K562 (cell line): ENCODE data around the gene LZTS3. TPM values are rescaled to one million over a fixed set of nuclear protein-coding genes. Genes with fewer than 3 reads are reported as not detected.

Source experiments
- ATAC-seq: fragments of 200-7000 bp; cut with Tn5 transposase; 3 replicates; pipeline ENCODE4 v1.9.1; 2020; ENCODE audit warnings: moderate library complexity
- BruUV-seq: library from RNA; stranded (reverse); fragments of 400-500 nt; replicated peaks from 2 replicates; lab custom pipeline; 2021; lab: Mats Ljungman, UMichigan
- CTCF ChIA-PET: fragments of 300-600 bp; formaldehyde crosslinking; extraction: SDS; loops from one replicate; lab custom pipeline; 2021; ENCODE audit warnings: low intra/inter-chr PET ratio; lab: Yijun Ruan, JAX
- POLR2A ChIA-PET: fragments of 300-600, 350-650 bp; sonication (Branson Sonifier 250); formaldehyde crosslinking; extraction: SDS; loops from one replicate; lab custom pipeline; 2021; ENCODE audit warnings: antibody characterized with exemption, inconsistent platforms; lab: Yijun Ruan, JAX
- DNase-seq, 4 experiments: peaks; one replicate each; pipeline versions ENCODE4 v3.0.0 to v3.0.0-alpha.2; 2011 to 2018; ENCODE audit warnings: low spot score in 3 of 4, mixed read lengths in 3 of 4; ENCODE audit errors: extremely low read depth in 1 of 4
- FAIRE-seq: peaks from 2 replicates; lab custom pipeline; 2011; peaks lifted over from hg19 to GRCh38; lab: Jason Lieb, UNC
- H2AFZ ChIP-seq: 2 replicates; pipeline ENCODE4 v1.6.0; 2011; ENCODE audit warnings: low read depth, low read length, control low read depth, inconsistent platforms
- H3K27ac ChIP-seq: fragments of 200-600 bp; 3 replicates; pipeline ENCODE4 v1.8.0; 2011; ENCODE audit warnings: low read depth, mild to moderate bottlenecking, control low read depth, inconsistent platforms, low read length, moderate library complexity, mixed read lengths; ENCODE audit errors: extremely low read depth
- H3K27me3 ChIP-seq, 2 experiments: fragments of 300-600 bp in 1 of 2; 2 replicates in 1 of 2; 3 replicates in 1 of 2; pipeline versions ENCODE4 v1.6.0 to v1.8.0; 2011; ENCODE audit warnings: inconsistent platforms in 2 of 2, low read length in 2 of 2, mild to moderate bottlenecking in 1 of 2, mixed read lengths in 1 of 2, moderate library complexity in 1 of 2; ENCODE audit not compliant: control insufficient read depth in 2 of 2, insufficient read depth in 2 of 2
- H3K36me3 ChIP-seq: fragments of 300-600 bp; 3 replicates; pipeline ENCODE4 v1.8.0; 2011; ENCODE audit warnings: mild to moderate bottlenecking, low read length, inconsistent platforms; ENCODE audit not compliant: control insufficient read depth, insufficient read depth
- H3K4me1 ChIP-seq, 2 experiments: fragments of 200-600 bp in 1 of 2; replicated peaks in 1 of 2; 2 replicates in 1 of 2; 3 replicates in 1 of 2; pipeline versions ENCODE4 v1.5.1 to v1.8.0; 2011; ENCODE audit warnings: inconsistent platforms in 2 of 2, low read length in 2 of 2, mild to moderate bottlenecking in 1 of 2, mixed read lengths in 1 of 2, moderate library complexity in 1 of 2; ENCODE audit not compliant: control insufficient read depth in 2 of 2, insufficient read depth in 2 of 2
- H3K4me2 ChIP-seq: 2 replicates; pipeline ENCODE4 v1.6.1; 2011; ENCODE audit warnings: low read length, control low read depth, inconsistent platforms, mixed read lengths; ENCODE audit not compliant: insufficient read depth
- H3K4me3 ChIP-seq: fragments of 200-600 bp; sonication (generic), shearing (Covaris generic); 2 replicates; pipeline ENCODE4 v1.5.1; 2016; ENCODE audit warnings: control low read depth, inconsistent platforms
- H3K79me2 ChIP-seq: fragments of 200-600 bp; 3 replicates; pipeline ENCODE4 v1.8.0; 2011; ENCODE audit warnings: low read length, inconsistent platforms; ENCODE audit not compliant: control insufficient read depth, insufficient read depth
- H3K9ac ChIP-seq, 2 experiments: 2 replicates each; pipeline versions ENCODE4 v1.6.0 to v1.6.1; 2011; ENCODE audit warnings: low read depth in 2 of 2, low read length in 2 of 2, control low read depth in 1 of 2, inconsistent platforms in 1 of 2, mild to moderate bottlenecking in 1 of 2, mixed read lengths in 1 of 2; ENCODE audit not compliant: insufficient read depth in 1 of 2
- H3K9me1 ChIP-seq: one replicate; pipeline ENCODE4 v1.6.0; 2011; ENCODE audit warnings: inconsistent platforms, mild to moderate bottlenecking, low read length, moderate library complexity; ENCODE audit not compliant: control insufficient read depth, insufficient read depth
- H3K9me3 ChIP-seq: replicated peaks from 2 replicates; pipeline ENCODE4 v1.5.1; 2011; ENCODE audit warnings: low read depth, low read length, inconsistent platforms; ENCODE audit not compliant: control insufficient read depth, insufficient read depth
- H4K20me1 ChIP-seq: replicated peaks from 2 replicates; pipeline ENCODE4 v1.6.1; 2011; ENCODE audit warnings: low read length, inconsistent platforms, mixed read lengths; ENCODE audit not compliant: control insufficient read depth, insufficient read depth
- PCBP1 ChIP-seq: fragments of 200-400 bp; formaldehyde crosslinking; IDR thresholded peaks from 2 replicates; pipeline ENCODE4 v1.6.1; 2018; ENCODE audit warnings: mild to moderate bottlenecking, low read depth, low read length; ENCODE audit not compliant: poor library complexity, severe bottlenecking
- WGBS: fragments of 100-300 bp; shearing (Covaris generic); methylation state at CpG from one replicate; pipeline ENCODE4 v1.1.6; 2016; ENCODE audit warnings: low coverage, mixed read lengths; ENCODE audit not compliant: insufficient coverage; ENCODE audit errors: missing lambda C conversion rate; 5-methylcytosine and 5-hydroxymethylcytosine counted together
- in situ Hi-C: fragments of 300-500 bp; cut with MboI; formaldehyde crosslinking; loops from 4 replicates; pipeline ENCODE4 v1.15.0; 2018; ENCODE audit warnings: inconsistent platforms, mixed read lengths
- intact Hi-C: fragments of 100-400 bp; cut with micrococcal nuclease; formaldehyde crosslinking; loops from 2 replicates; pipeline ENCODE4 v1.14.2; 2022
- polyA plus RNA-seq, 8 experiments: library from polyadenylated mRNA; depleted of rRNA in 4 of 8; stranded (reverse) in 5 of 8; unstranded in 3 of 8; fragments of >200 nt; fragmentation: Nextera tagmentation in 2 of 8; fragmentation: Illumina TruSeq in 1 of 8; extraction: Ambion mirVana in 2 of 8; extraction: Trizol in 1 of 8; gene quantifications; 2 replicates each; pipeline versions ENCODE4 v1.2.1 to v1.2.3, GENCODE V29; 2011 to 2014; ENCODE audit warnings: inconsistent platforms in 1 of 8, missing spikeins in 1 of 8
- total RNA-seq, 7 experiments: library from RNA; depleted of rRNA in 6 of 7; stranded (reverse); fragments of >200 nt in 6 of 7; fragmentation: Illumina TruSeq in 2 of 7; extraction: Trizol in 2 of 7; gene quantifications; 2 replicates each; pipeline versions ENCODE4 v1.2.1 to v1.2.3, GENCODE V29; 2011 to 2021; ENCODE audit warnings: low replicate concordance in 1 of 7
- TF ChIP-seq, protein P1 (sequence below): fragments of 250-450 bp; sonication (Bioruptor Pico); IDR thresholded peaks from 2 replicates; pipeline ENCODE4 v1.4.0; 2020; ENCODE audit warnings: mild to moderate bottlenecking, moderate library complexity

LZTS3 gene
- total and polyA plus RNA-seq, 9 of the 15 experiments (the other 6 are each of a cell fraction or from before 2014, with no cell fraction given), result 0.07 to 2.9 (median 2.0) TPM

GRCh38 chr20:3168079-3168828 is 5.1 kb downstream of the LZTS3 start:
- ATAC-seq, result no peak
- no peaks in the 10 kb centered on the region for H3K36me3 ChIP-seq
- no peak overlapping the region for H3K27ac ChIP-seq
- no peak for FAIRE-seq
- H3K27me3 ChIP-seq, result no peaks in the 10 kb centered on the region
- TF ChIP-seq PCBP1, result peak; percentile 27
- TF ChIP-seq, protein P1, sequence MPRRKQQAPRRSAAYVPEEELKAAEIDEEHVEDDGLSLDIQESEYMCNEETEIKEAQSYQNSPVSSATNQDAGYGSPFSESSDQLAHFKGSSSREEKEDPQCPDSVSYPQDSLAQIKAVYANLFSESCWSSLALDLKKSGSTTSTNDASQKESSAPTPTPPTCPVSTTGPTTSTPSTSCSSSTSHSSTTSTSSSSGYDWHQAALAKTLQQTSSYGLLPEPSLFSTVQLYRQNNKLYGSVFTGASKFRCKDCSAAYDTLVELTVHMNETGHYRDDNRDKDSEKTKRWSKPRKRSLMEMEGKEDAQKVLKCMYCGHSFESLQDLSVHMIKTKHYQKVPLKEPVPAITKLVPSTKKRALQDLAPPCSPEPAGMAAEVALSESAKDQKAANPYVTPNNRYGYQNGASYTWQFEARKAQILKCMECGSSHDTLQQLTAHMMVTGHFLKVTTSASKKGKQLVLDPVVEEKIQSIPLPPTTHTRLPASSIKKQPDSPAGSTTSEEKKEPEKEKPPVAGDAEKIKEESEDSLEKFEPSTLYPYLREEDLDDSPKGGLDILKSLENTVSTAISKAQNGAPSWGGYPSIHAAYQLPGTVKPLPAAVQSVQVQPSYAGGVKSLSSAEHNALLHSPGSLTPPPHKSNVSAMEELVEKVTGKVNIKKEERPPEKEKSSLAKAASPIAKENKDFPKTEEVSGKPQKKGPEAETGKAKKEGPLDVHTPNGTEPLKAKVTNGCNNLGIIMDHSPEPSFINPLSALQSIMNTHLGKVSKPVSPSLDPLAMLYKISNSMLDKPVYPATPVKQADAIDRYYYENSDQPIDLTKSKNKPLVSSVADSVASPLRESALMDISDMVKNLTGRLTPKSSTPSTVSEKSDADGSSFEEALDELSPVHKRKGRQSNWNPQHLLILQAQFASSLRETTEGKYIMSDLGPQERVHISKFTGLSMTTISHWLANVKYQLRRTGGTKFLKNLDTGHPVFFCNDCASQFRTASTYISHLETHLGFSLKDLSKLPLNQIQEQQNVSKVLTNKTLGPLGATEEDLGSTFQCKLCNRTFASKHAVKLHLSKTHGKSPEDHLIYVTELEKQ (CRISPR knock-in tag), result no peak
- TF ChIP-seq, all 486 proteins: peak for 1
- Histone ChIP-seq H3K4me3 (no peak overlapping the region), H3K9ac (no peak overlapping the region), H3K9me3 (no peaks in the 10 kb centered on the region), H3K9me1 (no peaks in the 10 kb centered on the region), H2AFZ (no peak overlapping the region), H4K20me1 (no peaks in the 10 kb centered on the region), H3K4me2 (no peak overlapping the region), H3K4me1 (peaks cover 0 to 50% of the 10 kb centered on the region in 2 experiments; a peak in 3 of 5 replicates), H3K79me2 (no peaks in the 10 kb centered on the region)
- DNase-seq, result peak in 1 of 4 experiments; percentile 31
- ChIA-PET POLR2A (interaction anchor here (1.3 kb wide), 1 partner anchor 9 kb away, joined by 4 read pairs; the partner anchor contains the start of genes FASTKD5 and UBOX5), CTCF (no interaction called here)
- WGBS, result 36% methylated on average over 8 of the region's 39 CpGs
- in situ Hi-C loops (no loop called here), intact Hi-C loops (no loop called here)
- BruUV-seq, result no TSS peak
